Esophagus muscularis mucosa (tissue), 4 donors: ENCODE results near the gene SMIM14. TPM values are rescaled to one million over a fixed set of nuclear protein-coding genes. Genes with fewer than 3 reads are reported as not detected.
"Not testable (repeated sequence)": the region's sequence is repeated elsewhere in the genome, so short reads cannot be mapped to it uniquely, and the experiment has no call there.

Experiments used
- DNase-seq: peaks from one replicate; pipeline ENCODE4 v3.0.0-alpha.2; 2017; ENCODE audit errors: extremely low spot score
- H3K27ac ChIP-seq, 4 donors: fragments of 200-600 bp; sonication (generic); replicated peaks in 1 of 4; 1 replicate in 3 of 4; 2 replicates in 1 of 4; pipeline ENCODE4 v1.5.1; 2016 to 2019; ENCODE audit warnings: mild to moderate bottlenecking in 1 of 4
- H3K27me3 ChIP-seq, 4 donors: fragments of 200-600 bp; sonication (generic); one replicate each; pipeline versions ENCODE4 v1.5.1 to v1.6.0; 2016 to 2019
- H3K36me3 ChIP-seq, 4 donors: fragments of 200-600 bp; sonication (generic); one replicate each; pipeline ENCODE4 v1.5.1; 2016 to 2019
- H3K4me1 ChIP-seq, 4 donors: fragments of 200-600 bp; sonication (generic); one replicate each; pipeline ENCODE4 v1.5.1; 2016 to 2019
- H3K4me3 ChIP-seq, 4 donors: fragments of 200-600 bp; sonication (generic); 1 replicate in 2 of 4; 2 replicates in 2 of 4; pipeline ENCODE4 v1.5.1; 2016 to 2019; ENCODE audit warnings: mild to moderate bottlenecking in 4 of 4, moderate library complexity in 1 of 4
- H3K9me3 ChIP-seq, 4 donors: fragments of 200-600 bp; sonication (generic); 1 replicate in 3 of 4; 2 replicates in 1 of 4; pipeline ENCODE4 v1.5.1; 2016 to 2019
- CTCF ChIP-seq, 3 experiments: fragments of 200-600 bp in 2 of 3; fragments of 450-650 bp in 1 of 3; sonication (generic) in 2 of 3; IDR thresholded peaks; one replicate each; pipeline ENCODE4 v1.5.1; 2017 to 2019; ENCODE audit warnings: antibody characterized with exemption in 3 of 3, mild to moderate bottlenecking in 2 of 3, moderate library complexity in 1 of 3
- EP300 ChIP-seq: sonication (generic); formaldehyde crosslinking; IDR thresholded peaks from one replicate; pipeline ENCODE4 v1.6.1; 2017; ENCODE audit warnings: antibody characterized with exemption
- POLR2A ChIP-seq: fragments of 450-650 bp; IDR thresholded peaks from one replicate; pipeline ENCODE4 v1.6.1; 2017; ENCODE audit warnings: antibody characterized with exemption, moderate library complexity, mild to moderate bottlenecking, low read depth
- POLR2AphosphoS5 ChIP-seq, 2 donors: sonication (generic); formaldehyde crosslinking; IDR thresholded peaks; one replicate each; pipeline ENCODE4 v1.6.1; 2017; ENCODE audit warnings: antibody characterized with exemption in 2 of 2
- WGBS: methylation state at CpG from one replicate; pipeline ENCODE4 v1.1.5; 2018; 5-methylcytosine and 5-hydroxymethylcytosine counted together
- intact Hi-C: fragments of 100-400 bp; cut with DNase I; formaldehyde crosslinking; loops from one replicate; pipeline ENCODE4 v1.15.1; 2023
- total RNA-seq, 4 donors: library from RNA; depleted of rRNA; stranded (reverse); fragments of >200 nt; gene quantifications; one replicate each; pipeline versions ENCODE4 v1.1.0 to v1.2.1, GENCODE V29; 2016

SMIM14 gene
- total RNA-seq, 4 donors from 2014 or later, result 27.3 to 39.0 (median 29.6) TPM

GRCh38 chr4:39510348-39510929, 128.2 kb downstream of the SMIM14 start:
- H3K4me1 ChIP-seq, result no peaks in the 10 kb centered on the region
- WGBS, result 100% methylated on average over 5 of the region's 5 CpGs
- H3K36me3 ChIP-seq, result peaks cover 47 to 90% (median 73%) of the 10 kb centered on the region in 4 donors
- no peaks in the 10 kb centered on the region for H3K27me3 ChIP-seq
- H3K27ac ChIP-seq, result no peak overlapping the region
- intact Hi-C loops, result no loop called here
- no peaks in the 10 kb centered on the region for H3K9me3 ChIP-seq
- no peak for DNase-seq
- H3K4me3 ChIP-seq, result no peak overlapping the region
- TF ChIP-seq EP300 (no peak), CTCF (IDR thresholded peaks at IDR 0.05) (no peak), POLR2A (no peak), POLR2AphosphoS5 (IDR thresholded peaks at IDR 0.05) (no peak)

GRCh38 chr4:39505581-39505980, 133.1 kb downstream of the SMIM14 start:
- 100% methylated on average over 1 of the region's 1 CpG for WGBS
- no peaks in the 10 kb centered on the region for H3K27me3 ChIP-seq
- no peaks in the 10 kb centered on the region for H3K4me1 ChIP-seq
- intact Hi-C loops, result no loop called here
- no peak for TF ChIP-seq EP300
- TF ChIP-seq POLR2A, result no peak
- no peak for TF ChIP-seq POLR2AphosphoS5 (IDR thresholded peaks at IDR 0.05)
- TF ChIP-seq CTCF (IDR thresholded peaks at IDR 0.05), result no peak
- no peak for DNase-seq
- H3K9me3 ChIP-seq, result no peaks in the 10 kb centered on the region
- no peak overlapping the region for H3K27ac ChIP-seq
- no peak overlapping the region for H3K4me3 ChIP-seq
- peaks cover 79 to 100% (median 90%) of the 10 kb centered on the region in 4 donors for H3K36me3 ChIP-seq

GRCh38 chr4:39504538-39504937, 134.1 kb downstream of the SMIM14 start:
- H3K36me3 ChIP-seq, result peaks cover 77 to 98% (median 88%) of the 10 kb centered on the region in 4 donors
- no peaks in the 10 kb centered on the region for H3K27me3 ChIP-seq
- no peaks in the 10 kb centered on the region for H3K9me3 ChIP-seq
- 91% methylated on average over 2 of the region's 2 CpGs for WGBS
- intact Hi-C loops, result no loop called here
- H3K4me3 ChIP-seq, result no peak overlapping the region
- no peaks in the 10 kb centered on the region for H3K4me1 ChIP-seq
- no peak for DNase-seq
- H3K27ac ChIP-seq, result no peak overlapping the region
- TF ChIP-seq POLR2A, result no peak
- no peak for TF ChIP-seq CTCF (IDR thresholded peaks at IDR 0.05)
- no peak for TF ChIP-seq EP300
- no peak for TF ChIP-seq POLR2AphosphoS5 (IDR thresholded peaks at IDR 0.05)

GRCh38 chr4:39502664-39503035, 136.0 kb downstream of the SMIM14 start:
- Histone ChIP-seq H3K27ac (peak overlapping the region in 2 of 4 donors; percentile 8 to 48), H3K36me3 (peaks cover 68 to 96% (median 79%) of the 10 kb centered on the region in 4 donors)
- intact Hi-C loops, DNase-seq, H3K4me1 ChIP-seq, H3K4me3 ChIP-seq, H3K27me3 ChIP-seq, H3K9me3 ChIP-seq: not testable (repeated sequence)
- WGBS, result 74% methylated on average over 4 of the region's 4 CpGs

- TF ChIP-seq EP300 (no peak), POLR2AphosphoS5 (IDR thresholded peaks at IDR 0.05) (peak in 1 of 2 donors; percentile 4)
- H3K27me3 ChIP-seq, result no peaks in the 10 kb centered on the region
- no peak for DNase-seq
- peaks cover 62 to 90% (median 74%) of the 10 kb centered on the region in 4 donors for H3K36me3 ChIP-seq
- intact Hi-C loops, result no loop called here
- no peaks in the 10 kb centered on the region for H3K9me3 ChIP-seq
- H3K27ac ChIP-seq, result peak overlapping the region in 3 of 4 donors; percentile 1 to 57 (median 13)
- no peaks in the 10 kb centered on the region for H3K4me1 ChIP-seq
- H3K4me3 ChIP-seq, result no peak overlapping the region
These were observed 136.5 kb downstream of the SMIM14 start for GRCh38 chr4:39502019-39502663.

- Histone ChIP-seq H3K27me3 (no peaks in the 10 kb centered on the region), H3K36me3 (peaks cover 32 to 56% (median 41%) of the 10 kb centered on the region in 4 donors), H3K4me1 (peaks cover 0 to 6% (median 0%) of the 10 kb centered on the region in 4 donors), H3K27ac (no peak overlapping the region), H3K9me3 (no peaks in the 10 kb centered on the region), H3K4me3 (no peak overlapping the region)
- intact Hi-C loops, result no loop called here
- TF ChIP-seq POLR2A, result no peak
- no peak for DNase-seq
These were observed 140.0 kb downstream of the SMIM14 start for GRCh38 chr4:39498727-39499020.
